ENCODE measurements around the gene MTHFR. TPM values are rescaled to one million over a fixed set of nuclear protein-coding genes. Genes with fewer than 3 reads are reported as not detected.
A peak's percentile ranks its signal among the peaks of the same experiment; 100 is the strongest.

Gene MTHFR
- total and polyA plus RNA-seq, 8 donors = 9.6 to 19.1 (median 15.6) TPM

DNA sequence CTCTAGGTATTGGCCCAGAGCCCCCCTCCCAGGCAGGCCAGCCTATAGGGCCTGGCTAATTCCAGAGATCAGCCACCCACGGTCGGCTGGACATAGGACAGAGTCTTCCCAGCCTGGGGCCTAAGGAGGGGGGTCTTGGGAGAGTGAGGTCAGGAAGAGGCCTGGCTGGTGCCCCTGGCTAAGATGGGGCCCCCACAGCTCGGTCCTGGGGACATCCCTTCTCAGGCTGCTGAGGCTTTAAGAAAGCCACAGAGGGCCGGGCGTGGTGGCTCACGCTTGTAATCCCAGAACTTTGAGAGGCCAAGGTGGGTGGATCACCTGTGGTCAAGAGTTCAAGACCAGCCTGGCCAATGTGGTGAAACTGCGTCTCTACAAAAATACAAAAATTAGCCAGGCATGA lies 41.2 kb downstream of the MTHFR start:
- Histone ChIP-seq H3K27me3 (no peaks in the 10 kb centered on the region), H3K4me3 (no peak overlapping the region), H3K36me3 (no peaks in the 10 kb centered on the region), H3K4me1 (no peaks in the 10 kb centered on the region), H3K27ac (no peak overlapping the region), H3K9me3 (no peaks in the 10 kb centered on the region)
- ATAC-seq (no peak), FAIRE-seq (no peak), DNase-seq (no peak)
- WGBS, 2 donors = 81 to 83% methylated on average over 7 of the region's 7 CpGs
- intact Hi-C loops (cut with DNase I) = no loop called here
- TF ChIP-seq, protein P1, sequence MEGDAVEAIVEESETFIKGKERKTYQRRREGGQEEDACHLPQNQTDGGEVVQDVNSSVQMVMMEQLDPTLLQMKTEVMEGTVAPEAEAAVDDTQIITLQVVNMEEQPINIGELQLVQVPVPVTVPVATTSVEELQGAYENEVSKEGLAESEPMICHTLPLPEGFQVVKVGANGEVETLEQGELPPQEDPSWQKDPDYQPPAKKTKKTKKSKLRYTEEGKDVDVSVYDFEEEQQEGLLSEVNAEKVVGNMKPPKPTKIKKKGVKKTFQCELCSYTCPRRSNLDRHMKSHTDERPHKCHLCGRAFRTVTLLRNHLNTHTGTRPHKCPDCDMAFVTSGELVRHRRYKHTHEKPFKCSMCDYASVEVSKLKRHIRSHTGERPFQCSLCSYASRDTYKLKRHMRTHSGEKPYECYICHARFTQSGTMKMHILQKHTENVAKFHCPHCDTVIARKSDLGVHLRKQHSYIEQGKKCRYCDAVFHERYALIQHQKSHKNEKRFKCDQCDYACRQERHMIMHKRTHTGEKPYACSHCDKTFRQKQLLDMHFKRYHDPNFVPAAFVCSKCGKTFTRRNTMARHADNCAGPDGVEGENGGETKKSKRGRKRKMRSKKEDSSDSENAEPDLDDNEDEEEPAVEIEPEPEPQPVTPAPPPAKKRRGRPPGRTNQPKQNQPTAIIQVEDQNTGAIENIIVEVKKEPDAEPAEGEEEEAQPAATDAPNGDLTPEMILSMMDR (IDR thresholded peaks at IDR 0.05) = no peak

DNA sequence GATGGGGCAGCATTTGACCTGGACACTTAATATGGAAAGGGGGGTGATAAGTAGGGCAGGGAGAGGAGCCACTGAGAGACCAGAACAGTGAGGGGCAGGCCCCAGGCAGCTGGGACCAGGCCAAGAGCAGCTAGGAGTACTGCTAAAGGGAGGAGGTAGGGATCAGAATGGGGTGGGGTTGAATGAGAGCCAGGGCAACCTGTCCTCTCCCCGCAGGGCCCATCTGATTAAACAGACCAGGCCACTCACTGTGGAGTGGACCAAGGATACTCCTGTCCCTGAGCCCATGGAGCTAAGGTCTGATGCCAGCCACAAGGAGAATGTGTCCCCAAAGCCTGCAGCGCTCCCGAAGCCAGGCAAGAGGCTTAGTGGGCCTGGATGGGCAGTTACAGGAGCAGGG lies 41.6 kb downstream of the MTHFR start:
- Histone ChIP-seq H3K36me3 (no peaks in the 10 kb centered on the region), H3K27me3 (no peaks in the 10 kb centered on the region), H3K27ac (no peak overlapping the region), H3K4me1 (no peaks in the 10 kb centered on the region), H3K4me3 (no peak overlapping the region), H3K9me3 (no peaks in the 10 kb centered on the region)
- intact Hi-C loops (cut with DNase I) = no loop called here
- FAIRE-seq = no peak
- WGBS, 2 donors = 84 to 91% methylated on average over 3 of the region's 3 CpGs
- no peak for ATAC-seq
- no peak for DNase-seq
- TF ChIP-seq, protein P1 (IDR thresholded peaks at IDR 0.05) = no peak

DNA sequence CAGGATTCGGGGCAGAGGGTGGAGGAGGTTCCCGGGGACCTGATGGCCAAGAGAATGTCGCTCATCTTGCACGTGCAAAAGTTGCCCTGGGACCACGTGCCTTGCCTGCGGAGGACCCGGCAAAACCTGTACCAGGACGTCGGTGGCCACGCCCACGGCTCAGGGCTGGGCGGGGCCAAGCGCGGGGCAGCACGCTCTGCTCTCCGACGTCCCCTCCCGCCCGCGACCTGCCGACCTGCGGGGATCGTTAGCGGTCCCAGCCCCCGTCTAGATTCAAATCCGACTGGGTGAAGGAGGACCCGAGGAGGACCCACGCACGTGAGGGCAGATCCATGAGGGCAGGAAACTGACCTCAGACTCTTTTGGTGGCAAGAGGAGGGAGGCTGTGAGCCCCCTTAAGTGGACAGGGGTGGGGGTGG lies 43.8 kb downstream of the MTHFR start, which contains the start of gene C1orf167:
Gene C1orf167 (plus strand): TSS at position 206 of the 419 bp plus-strand sequence. CDS start 2,208 bp downstream, outside the sequence.
- TF ChIP-seq, protein P1 (IDR thresholded peaks at IDR 0.05) = no peak
- Histone ChIP-seq H3K36me3 (no peaks in the 10 kb centered on the region), H3K27ac (no peak within 1 kb of the TSS), H3K4me3 (no peak within 1 kb of the TSS), H3K4me1 (no peaks in the 10 kb centered on the region), H3K9me3 (no peaks in the 10 kb centered on the region), H3K27me3 (no peaks in the 10 kb centered on the region)
- intact Hi-C loops (cut with DNase I) = no loop called here
- FAIRE-seq = no peak
- peak; percentile 39 to 81 (median 52) for ATAC-seq
- 7% methylated on average over 29 of the region's 29 CpGs for WGBS, 2 donors
- DNase-seq = peak in 1 of 6 donors; percentile 45

DNA sequence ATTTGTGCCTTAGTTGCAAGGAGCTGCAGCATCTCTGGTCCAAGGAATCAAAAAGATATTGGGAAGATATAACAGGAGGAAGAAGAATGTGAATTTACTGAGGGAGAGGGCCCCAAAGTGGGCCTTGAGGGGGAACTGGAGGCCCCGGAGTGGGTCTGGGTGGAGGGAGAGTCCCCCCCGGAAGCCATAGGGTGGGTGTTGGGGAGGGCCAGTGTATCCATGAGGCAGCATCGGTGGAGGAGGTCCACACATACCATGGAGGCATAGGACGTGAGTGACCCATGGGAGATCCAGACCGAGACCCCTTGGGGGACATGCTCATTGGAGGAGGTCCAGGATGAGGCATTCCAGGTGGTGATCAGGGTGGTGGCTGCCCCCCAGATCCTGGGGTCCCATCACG lies 44.5 kb downstream of the MTHFR start:
- Histone ChIP-seq H3K27me3 (no peaks in the 10 kb centered on the region), H3K4me1 (no peaks in the 10 kb centered on the region), H3K4me3 (no peak overlapping the region), H3K9me3 (no peaks in the 10 kb centered on the region), H3K36me3 (no peaks in the 10 kb centered on the region), H3K27ac (no peak overlapping the region)
- FAIRE-seq = no peak
- no peak for DNase-seq
- intact Hi-C loops (cut with DNase I) = no loop called here
- WGBS, 2 donors = 83 to 89% methylated on average over 6 of the region's 6 CpGs
- ATAC-seq = no peak
- TF ChIP-seq, protein P1 (IDR thresholded peaks at IDR 0.05) = no peak

DNA sequence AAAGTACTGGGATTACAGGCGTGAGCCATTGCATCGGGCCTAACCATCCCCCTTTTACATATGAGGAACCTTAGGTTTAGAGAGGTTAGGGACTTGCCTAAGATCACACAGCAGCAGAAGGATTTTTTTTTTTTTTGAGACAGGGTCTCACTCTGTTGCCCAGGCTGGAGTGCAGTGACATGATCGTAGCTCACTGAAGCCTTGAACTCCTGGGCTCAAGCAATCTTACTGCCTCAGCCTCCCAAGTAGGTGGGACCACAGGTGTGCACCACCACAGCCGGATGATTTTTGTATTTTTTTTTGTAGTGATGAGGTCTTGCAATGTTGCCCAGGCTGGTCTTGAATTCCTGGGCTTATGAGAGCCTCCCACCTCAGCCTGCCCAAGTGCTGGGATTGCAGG lies 46.0 kb downstream of the MTHFR start:
- peaks cover 3 to 7% (median 7%) of the 10 kb centered on the region in 3 donors for H3K4me1 ChIP-seq
- H3K27ac ChIP-seq = no peak overlapping the region
- no peaks in the 10 kb centered on the region for H3K36me3 ChIP-seq
- no peaks in the 10 kb centered on the region for H3K9me3 ChIP-seq
- 88 to 92% methylated on average over 4 of the region's 4 CpGs for WGBS, 2 donors
- intact Hi-C loops (cut with DNase I) = no loop called here
- DNase-seq (no peak), FAIRE-seq (no peak), ATAC-seq (no peak)
- H3K27me3 ChIP-seq = no peaks in the 10 kb centered on the region
- H3K4me3 ChIP-seq = no peak overlapping the region
- TF ChIP-seq, protein P1 (IDR thresholded peaks at IDR 0.05) = no peak
